Measurements from ENCODE around the gene ERBIN. TPM values are rescaled to one million over a fixed set of nuclear protein-coding genes. Genes with fewer than 3 reads are reported as not detected.

Gene ERBIN
- total RNA-seq, 1 donor from 2014 or later = 60.2 TPM

- H3K27ac Mint-ChIP-seq = no peak overlapping the region
- TF ChIP-seq CTCF (conservative IDR thresholded peaks at IDR 0.05) = no peak
- no peak overlapping the region for H3K4me3 Mint-ChIP-seq
- H3K4me1 Mint-ChIP-seq (ENCODE audit: unreplicated experiment) = peaks cover 3% of the 10 kb centered on the region
- peaks cover under 1% of the 10 kb centered on the region for H3K9me3 Mint-ChIP-seq
- no peaks in the 10 kb centered on the region for H3K27me3 Mint-ChIP-seq
- DNase-seq (ENCODE audit: extremely low spot score, unreplicated experiment) = no peak
- H3K36me3 Mint-ChIP-seq = peaks cover 38% of the 10 kb centered on the region
These were observed 11.9 kb downstream of the ERBIN start for GRCh38 chr5:65938256-65938655.

- Mint-ChIP-seq H3K36me3 (peaks cover 22% of the 10 kb centered on the region), H3K27me3 (no peaks in the 10 kb centered on the region)
- no peak for DNase-seq (ENCODE audit: extremely low spot score, unreplicated experiment)
These were observed 17.4 kb downstream of the ERBIN start for GRCh38 chr5:65943771-65944170.

GRCh38 chr5:65946198-65946745, 19.9 kb downstream of the ERBIN start:
- H3K27me3 Mint-ChIP-seq = no peaks in the 10 kb centered on the region
- peaks cover 27% of the 10 kb centered on the region for H3K36me3 Mint-ChIP-seq
- DNase-seq (ENCODE audit: extremely low spot score, unreplicated experiment) = no peak
- H3K9me3 Mint-ChIP-seq = no peaks in the 10 kb centered on the region
- no peak overlapping the region for H3K27ac Mint-ChIP-seq
- no peaks in the 10 kb centered on the region for H3K4me1 Mint-ChIP-seq (ENCODE audit: unreplicated experiment)
- TF ChIP-seq CTCF (conservative IDR thresholded peaks at IDR 0.05) = no peak
- H3K4me3 Mint-ChIP-seq = no peak overlapping the region

More at GRCh38 chr5:65943771-65944170, 17.4 kb downstream of the ERBIN start:
- Mint-ChIP-seq H3K4me1 (ENCODE audit: unreplicated experiment) (no peaks in the 10 kb centered on the region), H3K27ac (no peak overlapping the region), H3K4me3 (no peak overlapping the region), H3K9me3 (no peaks in the 10 kb centered on the region)
- no peak for TF ChIP-seq CTCF (conservative IDR thresholded peaks at IDR 0.05)

GRCh38 chr5:65948115-65948747, 21.9 kb downstream of the ERBIN start:
- Mint-ChIP-seq H3K36me3 (peaks cover 27% of the 10 kb centered on the region), H3K9me3 (peaks cover 3% of the 10 kb centered on the region), H3K27me3 (no peaks in the 10 kb centered on the region), H3K4me1 (ENCODE audit: unreplicated experiment) (no peaks in the 10 kb centered on the region), H3K4me3 (no peak overlapping the region), H3K27ac (no peak overlapping the region)
- no peak for TF ChIP-seq CTCF (conservative IDR thresholded peaks at IDR 0.05)
- no peak for DNase-seq (ENCODE audit: extremely low spot score, unreplicated experiment)

GRCh38 chr5:65951330-65951729, 25.0 kb downstream of the ERBIN start:
- no peak for DNase-seq (ENCODE audit: extremely low spot score, unreplicated experiment)
- Mint-ChIP-seq H3K27me3 (no peaks in the 10 kb centered on the region), H3K9me3 (peaks cover 3% of the 10 kb centered on the region), H3K4me1 (ENCODE audit: unreplicated experiment) (peaks cover 4% of the 10 kb centered on the region), H3K27ac (no peak overlapping the region), H3K36me3 (peaks cover 30% of the 10 kb centered on the region), H3K4me3 (no peak overlapping the region)
- TF ChIP-seq CTCF (conservative IDR thresholded peaks at IDR 0.05) = no peak

Measured in type B pancreatic cell (in vitro differentiated cells).